Activated effector memory CD4-positive, alpha-beta T cell treated with anti-CD3 and anti-CD28 coated beads, Interleukin-2, amount 50 U/mL, for 16 hours (primary cell): ENCODE results near the gene PELI2.
"Not testable (repeated sequence)": the region's sequence is repeated elsewhere in the genome, so short reads cannot be mapped to it uniquely, and the experiment has no call there.

Experiments used
- DNase-seq: peaks from one replicate; pipeline ENCODE4 v3.0.0-alpha.2; 2020

PELI2 gene

DNA sequence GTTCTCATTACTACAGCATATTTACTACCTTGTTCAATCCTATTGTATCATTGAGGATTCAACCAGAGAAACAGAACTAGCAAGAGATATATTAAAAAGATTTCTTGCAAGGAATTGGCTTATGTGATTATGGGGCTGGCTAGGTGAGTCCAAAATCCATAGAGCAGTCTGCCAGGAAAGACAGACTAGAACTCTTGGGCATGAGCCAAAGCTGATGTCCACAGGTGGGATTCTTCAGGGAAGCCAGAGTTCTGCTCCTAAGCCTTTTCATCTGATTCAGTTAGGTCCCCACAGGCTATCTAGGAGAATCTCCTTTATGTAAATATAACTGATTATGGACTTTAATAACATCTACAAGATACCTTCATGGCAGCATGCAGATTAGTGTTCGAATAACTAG lies 26.0 kb downstream of the PELI2 start:
- DNase-seq: no peak

DNA sequence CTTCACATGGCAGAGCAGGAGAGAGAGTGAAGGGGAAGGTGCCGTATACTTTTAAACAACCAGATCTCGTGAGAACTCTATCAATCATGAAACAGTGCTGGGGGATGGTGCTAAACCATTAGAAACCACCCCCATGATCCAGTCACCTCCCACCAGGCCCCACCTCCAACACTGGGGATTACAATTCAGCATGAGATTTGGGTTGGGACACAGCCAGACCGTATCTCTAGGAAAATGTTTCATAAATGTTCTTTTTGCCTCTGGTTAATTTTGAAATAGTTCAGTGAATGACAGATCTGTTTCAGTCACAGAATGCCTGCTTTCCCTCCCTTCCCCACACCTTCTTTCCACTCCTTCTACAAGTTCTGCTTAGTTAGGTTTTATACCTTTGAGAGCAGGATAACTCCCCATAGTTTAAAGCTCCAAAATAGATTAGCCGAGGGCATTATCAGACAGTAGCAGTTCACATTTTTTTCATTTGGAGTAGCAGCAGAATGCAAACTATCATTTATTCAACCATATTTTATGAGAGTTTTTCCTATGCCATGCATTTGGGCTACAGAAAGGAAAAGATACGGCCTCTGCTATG lies 27.1 kb downstream of the PELI2 start:
- DNase-seq: no peak

DNA sequence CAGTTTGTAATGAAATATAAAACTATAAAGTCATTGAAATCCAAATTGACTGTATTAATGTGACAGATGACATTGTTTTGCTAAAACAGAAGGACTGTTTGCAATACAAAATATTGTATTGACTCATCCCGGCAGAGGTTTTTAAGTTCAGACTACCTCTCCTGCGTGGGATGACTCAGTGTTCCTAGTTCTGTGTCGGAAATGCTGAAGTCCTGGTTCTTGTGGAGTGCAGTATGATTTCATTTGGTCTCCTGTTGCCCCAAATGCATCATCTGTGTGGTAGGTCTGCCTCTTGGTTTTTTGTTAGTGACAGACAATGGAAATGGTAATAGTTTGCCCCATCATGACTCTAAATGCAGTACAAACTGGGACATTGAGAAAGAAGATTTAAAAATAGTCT lies 27.8 kb downstream of the PELI2 start:
- DNase-seq: no peak

DNA sequence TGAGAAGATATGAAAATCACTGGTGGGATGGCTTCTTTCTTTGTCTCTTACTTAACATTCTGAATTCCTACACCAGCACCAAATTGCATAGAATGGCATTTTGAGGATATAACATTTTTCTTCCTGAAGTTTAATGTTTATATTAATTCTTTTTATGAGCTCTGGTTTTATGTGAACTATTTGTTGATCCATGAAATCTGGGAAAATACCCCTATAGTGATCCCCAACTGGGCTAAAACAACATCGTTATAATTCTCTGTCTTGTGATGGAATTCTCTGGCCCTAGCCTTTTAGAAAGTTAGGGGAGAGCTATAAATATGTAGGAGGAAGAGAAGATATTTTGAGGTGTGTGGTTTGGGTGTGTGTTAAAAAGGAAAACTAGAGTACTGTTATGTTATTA lies 29.2 kb downstream of the PELI2 start:
- DNase-seq: no peak

DNA sequence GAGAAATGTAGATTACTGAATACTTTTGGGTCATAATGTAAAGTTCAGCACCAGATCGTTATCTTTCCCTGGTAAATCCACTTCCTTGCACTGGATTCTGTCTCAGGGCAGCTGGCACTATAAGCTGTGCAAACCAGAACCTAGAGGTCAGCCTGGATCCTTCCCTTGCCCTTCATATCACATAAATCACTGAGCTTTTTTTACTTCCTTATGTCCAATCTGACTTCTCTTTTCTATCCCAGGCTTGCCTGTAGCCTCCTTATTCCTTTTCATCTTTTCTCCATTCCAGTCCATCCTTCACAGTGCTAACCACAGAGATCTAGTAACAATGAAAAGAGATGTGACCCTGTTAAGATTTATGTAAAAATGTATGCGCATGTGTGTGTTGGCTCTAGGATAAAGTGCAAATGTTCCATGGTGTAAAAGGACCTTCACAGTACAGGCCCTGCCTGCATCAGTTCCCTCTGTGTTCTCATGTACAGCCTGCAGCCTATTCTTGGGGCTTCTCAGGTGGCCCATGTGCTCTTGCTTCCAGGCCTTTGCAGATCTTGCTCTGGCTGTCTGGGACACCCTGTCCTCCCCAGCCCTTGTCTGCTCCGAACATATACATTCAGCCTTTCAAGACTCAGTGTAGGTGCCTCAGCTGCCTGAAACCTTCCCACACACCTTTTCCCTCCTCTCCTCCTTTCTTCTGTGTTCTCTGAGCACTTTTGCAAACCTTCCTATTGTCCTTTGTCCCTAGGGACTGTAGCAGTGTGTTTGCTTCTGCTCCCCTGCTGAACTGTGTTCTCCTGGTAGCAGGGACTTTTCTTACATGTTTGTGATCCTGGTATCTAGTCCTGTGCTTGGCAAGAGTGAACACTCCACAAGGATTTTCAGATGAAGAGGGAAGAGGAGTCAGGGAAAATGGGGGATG lies 30.0 kb downstream of the PELI2 start:
- DNase-seq: no peak

DNA sequence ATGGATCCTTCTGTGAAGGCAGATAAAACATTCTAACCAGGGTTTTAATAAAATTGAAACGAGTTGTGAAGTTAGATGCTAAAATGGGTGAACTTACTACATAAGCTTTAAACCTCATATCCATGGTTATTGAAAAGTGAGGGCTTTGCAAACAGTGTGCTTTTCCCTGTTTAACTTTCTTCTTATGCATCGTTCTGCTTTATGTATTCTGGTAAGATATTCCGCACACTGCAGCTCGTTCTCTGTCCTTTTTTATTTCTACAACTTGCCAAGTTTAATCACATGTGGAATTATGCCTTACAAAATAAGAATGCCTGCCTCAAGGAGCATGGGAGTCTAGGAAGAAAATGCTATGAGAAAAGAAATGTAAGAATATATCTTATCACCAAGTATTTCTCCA lies 30.9 kb downstream of the PELI2 start:
- DNase-seq: no peak

DNA sequence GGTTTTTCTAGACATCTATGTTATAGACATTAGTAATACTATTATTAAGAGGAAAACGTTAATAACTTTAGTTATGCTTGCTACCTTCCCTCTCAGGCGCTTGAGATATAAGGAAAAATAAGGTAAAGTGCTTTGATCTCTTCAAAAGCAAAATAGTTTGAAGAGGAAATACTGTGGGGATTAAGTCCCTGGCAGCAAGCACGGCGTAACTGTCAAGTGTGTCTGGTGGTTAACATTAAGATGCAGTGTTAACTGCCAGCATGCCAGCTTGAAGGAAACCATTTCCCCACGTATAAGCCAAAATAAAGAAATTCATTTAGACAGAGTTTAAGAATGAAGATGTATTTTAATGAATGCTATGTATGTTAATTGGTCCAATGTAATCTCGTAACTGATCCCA lies 31.8 kb downstream of the PELI2 start:
- no peak for DNase-seq

DNA sequence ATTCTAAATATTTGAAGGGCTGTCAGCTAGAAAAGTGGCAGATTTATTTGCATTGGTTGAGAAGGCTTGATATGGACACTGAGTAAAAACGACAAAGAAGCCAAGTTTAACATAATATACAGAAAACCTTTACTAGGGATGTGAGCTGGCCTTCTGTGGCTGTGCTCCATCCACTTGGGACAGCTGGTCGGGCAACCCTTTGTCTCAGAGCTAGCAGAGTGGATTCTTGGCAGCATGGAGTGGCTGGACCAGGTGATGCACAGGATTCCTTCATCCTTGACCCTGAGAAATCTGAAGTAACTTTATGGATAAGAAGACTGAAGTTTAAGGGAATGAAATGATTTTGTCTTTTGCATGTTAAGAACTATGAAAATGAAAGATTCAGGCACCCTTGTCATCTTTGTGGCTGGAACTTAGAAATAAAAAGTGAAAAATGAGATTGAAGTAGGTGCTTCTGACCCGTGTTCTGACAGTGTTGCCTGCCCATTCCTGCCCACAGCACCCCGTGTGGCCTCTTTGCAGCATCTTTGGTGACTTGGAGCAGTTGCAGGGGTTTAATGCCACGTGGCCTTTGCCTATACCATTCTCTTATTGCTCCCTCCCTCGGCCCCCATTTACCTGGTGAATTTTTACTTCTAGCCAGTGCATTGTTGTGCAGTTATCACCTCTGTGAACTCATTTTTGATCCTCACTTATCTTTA lies 32.6 kb downstream of the PELI2 start:
- no peak for DNase-seq

DNA sequence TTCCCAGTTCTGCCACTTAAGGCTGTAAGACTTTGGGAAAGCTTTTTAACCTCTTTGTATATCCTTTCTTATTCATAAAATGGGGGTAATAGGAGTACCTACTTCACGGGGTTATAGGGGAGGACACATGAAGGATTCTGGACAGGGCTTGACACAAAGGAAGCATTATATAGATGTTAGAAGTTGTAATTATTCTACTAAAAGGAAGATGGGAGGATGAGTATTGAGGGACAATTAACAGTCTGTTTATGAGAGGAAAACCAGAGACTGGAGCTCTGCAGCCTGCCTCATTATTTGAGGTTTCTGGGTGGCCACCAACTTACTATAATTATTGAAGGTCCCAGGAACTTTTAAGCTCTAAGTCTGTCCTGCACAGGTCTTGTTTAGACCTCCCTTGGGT lies 34.0 kb downstream of the PELI2 start:
- no peak for DNase-seq

DNA sequence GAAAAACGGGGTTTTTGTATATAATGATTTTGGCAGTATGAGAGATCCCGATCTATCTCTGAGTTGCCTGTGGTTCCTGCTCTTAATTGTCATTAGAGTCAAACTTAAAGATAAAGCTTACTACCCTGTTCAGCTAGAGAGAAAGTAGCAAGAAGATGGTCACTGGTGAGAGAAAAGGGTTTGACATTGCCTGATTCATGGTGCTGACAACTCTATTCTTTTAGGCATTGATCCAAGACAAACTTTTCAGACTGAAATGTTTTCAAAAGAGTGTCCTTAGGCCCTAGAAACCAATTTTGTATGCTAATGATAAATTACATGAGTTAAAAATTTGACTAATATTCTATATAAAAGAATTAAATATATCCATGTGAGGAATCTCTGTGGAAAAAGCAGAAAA lies 35.1 kb downstream of the PELI2 start:
- no peak for DNase-seq

DNA sequence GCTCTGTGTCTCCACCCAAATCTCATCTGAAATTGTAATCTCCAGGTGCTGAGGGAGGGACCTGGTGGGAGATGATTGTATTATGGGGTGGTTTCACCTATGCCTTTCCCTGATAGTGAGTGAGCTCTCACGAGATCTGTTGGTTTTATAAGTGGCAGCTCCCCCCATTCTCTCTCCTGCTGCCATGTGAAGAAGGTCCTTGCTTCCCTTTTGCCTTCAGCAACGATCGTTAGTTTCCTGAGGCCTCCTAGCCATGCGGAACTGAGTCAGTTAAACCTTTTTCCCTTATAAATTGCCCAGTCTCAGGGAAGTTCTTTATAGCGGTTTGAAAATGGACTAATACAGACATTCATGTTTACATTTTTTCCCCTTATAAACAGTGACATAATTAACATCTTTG lies 36.1 kb downstream of the PELI2 start:
- DNase-seq: no peak

DNA sequence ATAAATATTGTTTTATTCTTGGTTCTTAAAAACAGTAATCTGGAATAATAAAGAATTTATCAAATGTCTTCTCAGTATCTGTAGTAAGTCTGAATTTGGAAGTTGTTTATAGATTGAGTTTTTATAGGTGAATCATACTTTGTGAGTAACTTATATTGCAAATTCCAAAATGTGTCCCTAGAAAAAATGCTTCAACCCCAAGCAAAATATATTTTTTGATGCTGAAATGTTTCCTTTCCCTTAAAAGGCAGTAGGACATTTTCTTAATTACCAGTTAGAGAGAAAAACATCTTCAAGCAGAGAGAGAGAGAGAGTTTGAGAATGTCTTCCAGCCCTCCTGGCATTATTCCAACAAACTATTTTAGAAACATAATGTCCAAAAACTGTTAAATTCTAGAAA lies 37.9 kb downstream of the PELI2 start:
- DNase-seq: no peak

DNA sequence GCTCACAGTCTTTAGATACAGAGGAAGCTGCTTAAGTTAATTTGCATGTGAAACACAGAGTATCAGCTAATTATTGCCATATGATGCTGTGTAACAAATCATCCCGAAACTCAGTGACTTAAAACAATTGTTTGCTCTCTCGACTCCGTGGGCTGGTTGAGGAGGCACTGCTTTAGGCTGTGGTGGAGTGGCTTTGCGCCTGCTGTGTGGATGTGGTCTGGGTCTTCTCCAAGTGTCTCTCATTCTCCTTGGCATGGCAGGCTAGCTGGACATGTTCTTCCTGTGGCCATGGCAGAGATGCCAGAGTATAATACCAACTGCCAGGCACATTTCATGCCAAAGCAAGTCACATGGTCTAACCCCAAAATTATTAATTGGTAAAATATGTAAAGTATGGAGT lies 40.9 kb downstream of the PELI2 start:
- DNase-seq: no peak

DNA sequence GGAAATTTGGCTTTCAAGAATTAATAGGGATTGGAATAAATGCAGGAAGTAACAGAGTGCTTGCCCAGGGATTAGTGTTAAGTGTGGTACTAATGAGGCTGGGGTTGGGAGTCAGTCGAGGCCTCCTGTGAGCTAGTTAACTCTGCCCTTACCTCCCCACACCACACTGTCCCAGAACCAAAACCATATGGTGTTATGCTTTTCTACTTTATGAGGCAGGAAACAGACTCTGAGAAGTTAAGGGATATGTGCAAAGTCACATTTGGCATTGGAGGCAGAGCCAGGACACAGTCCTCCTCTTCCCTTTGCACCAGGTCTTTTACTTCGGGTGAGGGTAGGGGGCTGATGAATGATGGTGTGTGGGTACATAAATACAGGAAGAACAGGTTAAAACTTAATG lies 41.9 kb downstream of the PELI2 start:
- no peak for DNase-seq

DNA sequence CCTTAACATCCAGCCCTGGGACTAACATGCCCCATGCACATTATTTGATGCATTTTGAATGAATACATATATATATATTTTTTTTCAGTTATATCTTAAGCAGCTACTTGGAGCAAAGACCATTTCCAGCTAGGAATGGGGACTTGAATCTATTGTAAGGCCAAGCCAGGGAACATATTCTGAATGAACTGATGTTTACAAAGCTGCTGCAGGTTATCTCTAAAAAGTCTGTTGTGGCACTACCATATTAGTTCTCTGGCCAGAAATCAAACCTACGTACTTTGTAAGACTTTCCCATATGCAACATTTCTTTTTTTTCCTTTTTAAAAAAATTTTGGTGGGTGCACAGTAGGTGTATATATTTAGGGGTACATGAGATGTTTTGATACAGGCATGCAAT lies 43.4 kb downstream of the PELI2 start:
- DNase-seq: no peak

DNA sequence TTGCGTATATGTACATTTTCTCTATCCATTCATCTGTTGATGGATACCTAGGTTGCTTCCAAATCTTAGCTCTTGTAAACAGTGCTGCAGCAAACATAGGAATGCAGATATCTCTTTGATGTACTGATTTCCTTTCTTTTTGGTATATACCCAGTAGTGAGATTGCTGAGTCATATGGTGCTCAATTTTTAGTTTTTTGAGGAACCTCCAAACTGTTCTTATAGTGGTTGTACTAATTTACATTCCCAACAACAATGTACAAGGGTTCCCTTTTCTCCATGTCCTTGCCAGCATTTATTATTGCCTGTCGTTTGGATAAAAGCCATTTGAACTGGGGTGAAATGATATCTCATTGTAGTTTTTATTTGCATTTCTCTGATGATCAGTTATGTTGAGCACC lies 44.3 kb downstream of the PELI2 start:
- DNase-seq: no peak

DNA sequence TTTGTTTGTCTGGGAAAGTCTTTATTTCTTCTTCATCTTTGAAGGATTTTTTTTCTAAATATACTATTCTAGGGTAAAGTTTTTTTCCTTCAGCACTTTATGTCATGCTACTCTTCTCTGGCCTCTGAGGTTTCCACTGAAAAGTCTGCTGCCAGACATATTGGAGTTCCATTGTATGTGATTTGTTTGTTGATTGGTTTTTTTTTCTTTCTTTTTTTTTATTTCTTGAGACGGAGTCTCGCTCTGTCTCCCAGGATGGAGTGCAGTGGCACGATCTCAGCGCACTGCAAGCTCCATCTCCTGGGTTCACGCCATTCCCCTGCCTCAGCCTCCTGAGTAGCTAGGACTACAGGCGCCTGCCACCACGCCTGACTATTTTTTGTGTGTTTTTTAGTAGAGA lies 48.4 kb downstream of the PELI2 start:
- not testable (repeated sequence) for DNase-seq

DNA sequence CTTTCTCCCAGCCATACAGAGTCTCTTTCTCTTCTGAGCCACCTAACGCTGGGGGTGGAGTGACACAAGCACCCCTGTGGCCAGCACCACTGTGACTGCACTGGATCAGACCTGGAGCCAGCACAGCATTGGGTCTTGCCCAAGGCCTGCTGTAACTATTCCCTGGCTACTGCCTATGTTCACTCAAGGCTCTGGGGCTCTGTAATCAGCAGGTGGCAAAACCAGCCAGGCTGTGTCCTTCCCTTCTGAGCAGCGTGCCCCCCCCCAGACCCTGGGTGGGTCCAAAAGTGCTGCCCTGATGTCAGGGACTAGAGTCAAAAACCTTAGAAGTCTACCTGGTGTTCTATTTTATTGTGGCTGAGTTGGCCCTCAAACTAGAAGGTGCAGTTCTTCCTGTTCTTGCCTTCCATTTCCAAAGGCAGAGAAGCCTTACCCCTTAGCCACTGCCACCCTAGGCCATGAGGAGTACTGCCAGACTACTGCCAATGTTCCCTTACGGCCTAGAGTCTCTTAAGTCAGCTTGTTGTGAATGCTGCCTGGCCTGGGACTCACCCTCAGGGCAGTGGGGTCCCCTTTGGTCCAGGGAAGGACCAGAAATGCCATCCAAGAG lies 49.9 kb downstream of the PELI2 start:
- no peak for DNase-seq

DNA sequence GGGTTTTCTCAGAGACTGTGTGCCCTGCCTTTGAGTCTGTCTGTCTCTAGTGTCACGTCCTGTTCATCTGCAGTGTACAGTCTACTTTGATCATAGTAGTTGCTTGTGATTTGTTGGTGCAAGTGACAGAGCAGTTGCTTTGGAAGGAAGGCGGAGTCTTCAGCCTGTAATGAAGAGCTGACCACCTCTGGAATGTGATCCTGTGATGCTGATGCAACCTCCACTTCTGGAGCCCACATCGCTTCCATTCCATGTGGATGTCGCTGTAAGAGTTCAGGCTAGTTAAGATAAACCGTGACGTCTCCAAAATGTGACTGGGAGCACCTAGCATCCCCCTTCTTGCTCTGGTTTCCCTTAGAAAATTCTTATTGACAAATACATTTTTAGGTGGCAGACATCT lies 51.8 kb downstream of the PELI2 start:
- DNase-seq: no peak

DNA sequence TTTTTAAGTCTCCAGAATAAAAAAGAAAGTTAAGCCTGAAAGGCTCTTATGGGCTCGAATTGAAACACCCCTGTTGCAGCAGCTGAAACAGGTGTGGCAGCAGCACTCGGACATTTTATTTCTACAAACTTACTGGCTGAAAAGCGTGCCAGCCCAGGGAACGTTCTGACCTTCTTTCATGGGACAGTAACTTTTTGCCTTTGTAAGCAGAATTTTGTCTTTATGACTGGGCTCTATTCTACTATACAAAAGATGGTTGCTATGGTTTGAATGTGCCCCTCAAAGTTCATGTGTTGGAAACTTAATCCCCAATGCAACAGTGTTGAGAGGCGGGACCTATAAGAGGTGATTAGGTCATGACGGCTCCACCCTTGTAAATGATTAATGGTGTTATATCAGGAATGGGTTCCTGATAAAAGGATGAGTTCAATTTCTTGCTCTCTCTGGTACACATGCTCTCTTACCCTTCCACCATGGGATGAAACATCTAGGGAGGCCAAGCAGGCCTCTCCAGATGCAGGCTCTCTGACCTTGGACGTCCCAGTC lies 52.7 kb downstream of the PELI2 start:
- no peak for DNase-seq

DNA sequence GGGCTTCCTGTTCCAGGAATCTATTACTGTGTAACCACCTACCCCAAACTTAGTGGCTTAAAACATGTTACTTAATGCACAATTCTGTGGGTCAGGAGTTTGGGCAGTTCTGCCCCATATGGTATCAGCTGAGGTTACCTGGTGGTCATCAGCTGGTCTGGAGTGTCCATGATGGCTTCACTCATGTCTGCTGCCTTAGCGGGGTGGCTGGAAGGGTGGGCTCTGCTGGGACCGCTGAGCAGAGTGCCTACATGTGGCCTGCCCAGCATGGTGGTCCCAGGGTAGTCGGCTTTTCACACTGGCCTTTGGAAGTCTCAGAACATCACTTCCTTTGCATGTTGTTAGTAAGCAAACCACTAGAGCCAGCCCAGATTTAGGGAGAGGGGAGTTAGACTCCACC lies 53.9 kb downstream of the PELI2 start:
- no peak for DNase-seq

DNA sequence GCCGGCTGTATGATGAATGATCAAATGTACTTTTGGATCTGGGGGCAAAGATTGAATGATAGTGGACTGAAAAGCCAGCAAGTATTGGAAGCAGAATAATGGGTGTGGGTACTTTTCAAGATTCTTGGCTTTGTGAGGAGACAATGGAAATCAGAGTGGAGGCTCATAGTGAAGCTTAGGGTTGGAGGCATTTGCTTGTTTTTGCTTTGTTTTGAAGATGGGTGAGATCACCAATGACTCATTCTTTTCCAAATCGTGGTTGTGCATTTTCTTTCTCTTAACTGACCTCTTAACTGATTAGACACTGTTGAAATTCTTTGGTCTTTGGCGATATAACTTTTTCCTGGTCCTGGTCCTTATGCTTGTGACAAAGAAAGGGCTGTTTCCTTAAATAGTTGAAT lies 54.4 kb downstream of the PELI2 start:
- DNase-seq: no peak

DNA sequence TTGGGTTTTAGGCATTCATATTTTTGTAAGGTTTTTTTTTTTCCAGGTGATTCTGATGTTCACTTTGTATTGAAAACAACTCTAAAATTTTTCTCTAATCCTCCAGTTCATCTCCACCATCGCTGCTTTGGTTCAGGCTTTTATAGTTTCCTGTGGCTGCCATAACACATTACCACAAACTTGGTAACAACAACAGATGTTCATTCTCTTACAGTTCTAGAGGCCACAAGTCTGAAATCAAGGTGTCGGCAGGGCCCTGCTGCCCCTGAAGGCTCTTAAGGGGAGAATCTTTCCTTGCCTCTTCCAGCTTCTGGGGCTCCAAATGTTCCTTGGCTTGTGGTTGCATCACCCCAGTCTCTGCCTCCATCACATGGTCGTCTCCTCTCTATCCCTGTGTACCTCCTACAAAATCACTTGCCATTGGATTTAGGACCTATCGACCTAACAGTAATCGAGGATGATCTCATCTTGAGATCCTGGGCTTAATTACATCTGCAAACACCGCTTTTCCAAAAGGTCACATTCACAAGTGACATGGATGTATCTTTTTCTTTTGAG lies 55.2 kb downstream of the PELI2 start:
- DNase-seq: no peak
